ENCODE measurements around the gene GRB14.

- TF ChIP-seq CTCF (IDR thresholded peaks at IDR 0.05), result no peak
- no peak for TF ChIP-seq EZH2phosphoT487 (IDR thresholded peaks at IDR 0.05)
- no peak for TF ChIP-seq EZH2 (IDR thresholded peaks at IDR 0.05)
Observed at GRCh38 chr2:164496421-164496820, 124.9 kb downstream of the GRB14 start.
